GM12801 (cell line): ENCODE results near the gene MOCS1.

Experiments
- TF ChIP-seq, protein P1 (sequence below): IDR thresholded peaks from one replicate; pipeline ENCODE4 v1.5.1; 2011; ENCODE audit warnings: control low read depth; ENCODE audit not compliant: insufficient read length; ENCODE audit errors: extremely low read depth

Gene MOCS1

DNA sequence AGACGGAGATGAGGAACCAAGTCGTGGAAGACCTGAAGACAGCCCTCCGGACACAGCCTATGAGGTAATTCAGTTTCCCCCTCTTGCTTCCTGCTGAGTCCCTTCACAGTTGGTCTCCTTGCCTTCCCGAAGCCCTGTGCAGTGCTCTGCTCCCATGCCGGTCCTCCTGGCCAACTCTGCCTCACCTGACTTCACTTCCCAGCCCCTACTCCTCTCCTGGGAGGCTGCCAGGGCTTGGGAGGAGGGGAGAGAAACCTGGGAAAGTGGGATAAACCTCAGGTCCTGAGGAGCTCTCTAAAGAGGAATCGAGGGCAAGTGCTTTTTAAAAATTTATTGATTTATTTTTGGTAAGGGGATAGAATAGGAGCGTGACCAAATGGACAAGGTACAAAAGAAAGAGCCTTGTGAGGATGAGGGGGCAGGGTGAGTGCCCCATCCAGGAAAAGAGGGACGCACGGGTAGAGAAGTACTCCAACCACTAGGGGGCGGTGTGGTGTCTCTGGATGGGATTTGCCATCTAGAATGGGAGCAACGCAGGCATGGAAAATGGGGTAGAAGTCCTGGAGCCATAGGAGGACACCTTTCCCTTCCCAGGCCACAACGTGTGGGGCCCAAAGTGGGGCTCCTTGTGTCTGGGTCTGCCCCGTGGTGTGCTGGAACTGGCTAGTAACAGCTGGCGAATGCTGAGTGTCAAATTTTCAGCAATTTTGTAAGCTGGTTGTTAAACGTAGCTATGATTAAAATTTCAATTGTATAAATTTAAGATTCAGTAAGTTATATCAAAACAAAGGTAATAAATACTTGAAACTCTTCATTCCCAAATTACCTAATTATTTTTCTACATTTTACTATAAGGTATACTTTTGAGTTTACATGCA, 69.0 kb downstream of the MOCS1 start:
- TF ChIP-seq, protein P1, sequence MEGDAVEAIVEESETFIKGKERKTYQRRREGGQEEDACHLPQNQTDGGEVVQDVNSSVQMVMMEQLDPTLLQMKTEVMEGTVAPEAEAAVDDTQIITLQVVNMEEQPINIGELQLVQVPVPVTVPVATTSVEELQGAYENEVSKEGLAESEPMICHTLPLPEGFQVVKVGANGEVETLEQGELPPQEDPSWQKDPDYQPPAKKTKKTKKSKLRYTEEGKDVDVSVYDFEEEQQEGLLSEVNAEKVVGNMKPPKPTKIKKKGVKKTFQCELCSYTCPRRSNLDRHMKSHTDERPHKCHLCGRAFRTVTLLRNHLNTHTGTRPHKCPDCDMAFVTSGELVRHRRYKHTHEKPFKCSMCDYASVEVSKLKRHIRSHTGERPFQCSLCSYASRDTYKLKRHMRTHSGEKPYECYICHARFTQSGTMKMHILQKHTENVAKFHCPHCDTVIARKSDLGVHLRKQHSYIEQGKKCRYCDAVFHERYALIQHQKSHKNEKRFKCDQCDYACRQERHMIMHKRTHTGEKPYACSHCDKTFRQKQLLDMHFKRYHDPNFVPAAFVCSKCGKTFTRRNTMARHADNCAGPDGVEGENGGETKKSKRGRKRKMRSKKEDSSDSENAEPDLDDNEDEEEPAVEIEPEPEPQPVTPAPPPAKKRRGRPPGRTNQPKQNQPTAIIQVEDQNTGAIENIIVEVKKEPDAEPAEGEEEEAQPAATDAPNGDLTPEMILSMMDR, result no peak

- TF ChIP-seq, protein P1, result no peak
These were observed 72.6 kb downstream of the MOCS1 start for GRCh38 chr6:39861663-39862062.

GRCh38 chr6:39859025-39859424, 75.2 kb downstream of the MOCS1 start:
- TF ChIP-seq, protein P1, result no peak

DNA sequence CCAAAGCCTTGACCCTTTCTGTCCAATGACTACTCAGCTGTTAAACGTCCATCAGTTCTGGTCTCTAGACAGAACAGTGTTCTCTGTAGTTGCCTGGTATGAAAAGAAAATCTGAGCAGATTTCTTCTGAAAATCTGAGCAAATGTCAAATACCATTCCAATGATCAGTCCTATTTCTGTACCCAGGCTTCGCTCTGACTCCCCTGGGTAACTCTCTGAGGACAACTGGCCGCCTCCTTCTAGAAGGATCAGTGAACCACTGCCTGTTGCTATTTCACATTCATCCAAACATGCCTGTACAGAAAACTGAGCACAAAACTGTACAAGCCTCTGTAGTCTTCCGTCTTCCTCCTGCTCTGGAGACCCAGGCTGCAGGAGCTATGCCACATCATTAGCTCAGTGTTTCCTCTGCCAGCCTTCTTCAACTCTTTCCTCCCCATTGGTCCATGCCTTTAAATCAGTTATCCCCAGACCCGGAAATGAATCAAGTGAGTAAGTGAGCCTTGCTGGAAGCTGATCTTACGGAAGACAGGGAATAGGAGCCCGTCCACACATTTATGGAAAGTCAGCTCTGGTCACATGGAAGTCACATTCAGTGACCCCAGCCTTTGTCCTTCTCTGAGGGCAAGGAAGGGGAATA, 78.8 kb downstream of the MOCS1 start:
- TF ChIP-seq, protein P1, result no peak
